Panc1 (cell line): ENCODE results near the gene CCDC171.

Experiments
- POLR2AphosphoS5 ChIP-seq: IDR thresholded peaks from 2 replicates; pipeline ENCODE4 v1.6.1; 2012; ENCODE audit warnings: mild to moderate bottlenecking, low read depth, low read length, moderate library complexity
- TF ChIP-seq, protein P1 (sequence below): fragments of 450-650 bp; IDR thresholded peaks from 2 replicates; pipeline ENCODE4 v1.5.1; 2017; ENCODE audit warnings: mild to moderate bottlenecking
- TF ChIP-seq, protein P2 (sequence below), 2 experiments: IDR thresholded peaks; 2 replicates each; pipeline ENCODE4 v1.6.1; 2011 to 2012; ENCODE audit warnings: low read depth in 2 of 2, control low read depth in 1 of 2, low read length in 1 of 2, mild to moderate bottlenecking in 1 of 2, moderate library complexity in 1 of 2; ENCODE audit not compliant: insufficient read depth in 1 of 2

DNA sequence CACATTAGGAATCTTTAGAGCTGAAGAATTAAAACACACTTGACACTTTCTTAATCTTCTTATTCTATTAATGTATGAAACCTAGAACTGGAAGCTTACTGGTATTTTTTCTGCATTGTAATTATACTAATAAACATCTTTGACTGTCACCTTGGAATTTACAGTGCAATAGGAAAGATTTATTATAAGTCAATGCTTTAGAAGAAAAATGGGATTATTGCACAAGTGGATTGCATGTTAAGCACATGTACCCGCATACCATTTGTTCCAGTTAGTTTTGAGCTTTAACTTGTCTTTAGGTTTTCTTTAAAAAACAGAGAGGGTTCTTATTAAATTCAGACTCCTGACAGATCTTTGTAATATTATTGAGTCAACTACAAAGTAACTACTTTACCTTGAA lies 278.5 kb downstream of the CCDC171 start:
- TF ChIP-seq, protein P1, sequence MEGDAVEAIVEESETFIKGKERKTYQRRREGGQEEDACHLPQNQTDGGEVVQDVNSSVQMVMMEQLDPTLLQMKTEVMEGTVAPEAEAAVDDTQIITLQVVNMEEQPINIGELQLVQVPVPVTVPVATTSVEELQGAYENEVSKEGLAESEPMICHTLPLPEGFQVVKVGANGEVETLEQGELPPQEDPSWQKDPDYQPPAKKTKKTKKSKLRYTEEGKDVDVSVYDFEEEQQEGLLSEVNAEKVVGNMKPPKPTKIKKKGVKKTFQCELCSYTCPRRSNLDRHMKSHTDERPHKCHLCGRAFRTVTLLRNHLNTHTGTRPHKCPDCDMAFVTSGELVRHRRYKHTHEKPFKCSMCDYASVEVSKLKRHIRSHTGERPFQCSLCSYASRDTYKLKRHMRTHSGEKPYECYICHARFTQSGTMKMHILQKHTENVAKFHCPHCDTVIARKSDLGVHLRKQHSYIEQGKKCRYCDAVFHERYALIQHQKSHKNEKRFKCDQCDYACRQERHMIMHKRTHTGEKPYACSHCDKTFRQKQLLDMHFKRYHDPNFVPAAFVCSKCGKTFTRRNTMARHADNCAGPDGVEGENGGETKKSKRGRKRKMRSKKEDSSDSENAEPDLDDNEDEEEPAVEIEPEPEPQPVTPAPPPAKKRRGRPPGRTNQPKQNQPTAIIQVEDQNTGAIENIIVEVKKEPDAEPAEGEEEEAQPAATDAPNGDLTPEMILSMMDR = no peak
- no peak for TF ChIP-seq POLR2AphosphoS5
- TF ChIP-seq, protein P2, sequence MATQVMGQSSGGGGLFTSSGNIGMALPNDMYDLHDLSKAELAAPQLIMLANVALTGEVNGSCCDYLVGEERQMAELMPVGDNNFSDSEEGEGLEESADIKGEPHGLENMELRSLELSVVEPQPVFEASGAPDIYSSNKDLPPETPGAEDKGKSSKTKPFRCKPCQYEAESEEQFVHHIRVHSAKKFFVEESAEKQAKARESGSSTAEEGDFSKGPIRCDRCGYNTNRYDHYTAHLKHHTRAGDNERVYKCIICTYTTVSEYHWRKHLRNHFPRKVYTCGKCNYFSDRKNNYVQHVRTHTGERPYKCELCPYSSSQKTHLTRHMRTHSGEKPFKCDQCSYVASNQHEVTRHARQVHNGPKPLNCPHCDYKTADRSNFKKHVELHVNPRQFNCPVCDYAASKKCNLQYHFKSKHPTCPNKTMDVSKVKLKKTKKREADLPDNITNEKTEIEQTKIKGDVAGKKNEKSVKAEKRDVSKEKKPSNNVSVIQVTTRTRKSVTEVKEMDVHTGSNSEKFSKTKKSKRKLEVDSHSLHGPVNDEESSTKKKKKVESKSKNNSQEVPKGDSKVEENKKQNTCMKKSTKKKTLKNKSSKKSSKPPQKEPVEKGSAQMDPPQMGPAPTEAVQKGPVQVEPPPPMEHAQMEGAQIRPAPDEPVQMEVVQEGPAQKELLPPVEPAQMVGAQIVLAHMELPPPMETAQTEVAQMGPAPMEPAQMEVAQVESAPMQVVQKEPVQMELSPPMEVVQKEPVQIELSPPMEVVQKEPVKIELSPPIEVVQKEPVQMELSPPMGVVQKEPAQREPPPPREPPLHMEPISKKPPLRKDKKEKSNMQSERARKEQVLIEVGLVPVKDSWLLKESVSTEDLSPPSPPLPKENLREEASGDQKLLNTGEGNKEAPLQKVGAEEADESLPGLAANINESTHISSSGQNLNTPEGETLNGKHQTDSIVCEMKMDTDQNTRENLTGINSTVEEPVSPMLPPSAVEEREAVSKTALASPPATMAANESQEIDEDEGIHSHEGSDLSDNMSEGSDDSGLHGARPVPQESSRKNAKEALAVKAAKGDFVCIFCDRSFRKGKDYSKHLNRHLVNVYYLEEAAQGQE (IDR thresholded peaks at IDR 0.05; ENCODE audit: insufficient read depth in 1 of 2, low read depth in 2 of 2, low read length in 1 of 2) = no peak
